Tibial nerve (tissue), 4 donors: ENCODE results near the gene SPRR2F.
"Not testable (repeated sequence)": the region's sequence is repeated elsewhere in the genome, so short reads cannot be mapped to it uniquely, and the experiment has no call there.

ENCODE experiments used
- CTCF ChIP-seq, 5 experiments: fragments of 200-600 bp in 3 of 5; fragments of 450-650 bp in 2 of 5; sonication (generic) in 3 of 5; IDR thresholded peaks; one replicate each; pipeline ENCODE4 v1.5.1; 2016 to 2019; ENCODE audit warnings: antibody characterized with exemption in 5 of 5, mild to moderate bottlenecking in 3 of 5, moderate library complexity in 2 of 5
- EP300 ChIP-seq, 2 donors: sonication (generic); formaldehyde crosslinking; IDR thresholded peaks; one replicate each; pipeline ENCODE4 v1.6.1; 2017; ENCODE audit warnings: antibody characterized with exemption in 2 of 2, mild to moderate bottlenecking in 1 of 2
- POLR2A ChIP-seq, 2 donors: fragments of 450-650 bp; IDR thresholded peaks; one replicate each; pipeline ENCODE4 v1.6.1; 2017; ENCODE audit warnings: antibody characterized with exemption in 2 of 2, mild to moderate bottlenecking in 2 of 2, moderate library complexity in 2 of 2

GRCh38 chr1:153123793-153124192 is 10.5 kb upstream of the SPRR2F start:
- not testable (repeated sequence) for TF ChIP-seq CTCF, EP300, POLR2A (IDR thresholded peaks at IDR 0.05)
